ENCODE data around the gene COL24A1. TPM values are rescaled to one million over a fixed set of nuclear protein-coding genes. Genes with fewer than 3 reads are reported as not detected.

COL24A1 gene
- total RNA-seq, 5 donors from 2014 or later (not counting 1 experiment from before 2014, with no cell fraction given): 0.06 to 0.40 (median 0.25) TPM

- Mint-ChIP-seq H3K4me3 (no peak overlapping the region), H3K9me3 (peaks cover 0 to 15% (median 0%) of the 10 kb centered on the region in 3 donors), H3K36me3 (no peaks in the 10 kb centered on the region), H3K27ac (no peak overlapping the region), H3K27me3 (no peaks in the 10 kb centered on the region), H3K4me1 (no peaks in the 10 kb centered on the region)
- Histone ChIP-seq H3K4me3 (ENCODE audit: control insufficient read depth in 1 of 2, extremely low read depth in 1 of 2, low read length in 1 of 2) (no peak overlapping the region), H3K4me1 (ENCODE audit: control insufficient read depth in 1 of 2, extremely low read depth in 1 of 2, insufficient read depth in 2 of 2, low read length in 2 of 2) (no peaks in the 10 kb centered on the region), H3K27me3 (replicated peaks in 1 of 2; ENCODE audit: control insufficient read depth in 2 of 2, extremely low read depth in 1 of 2, insufficient read depth in 2 of 2, low read length in 1 of 2) (peaks cover 0 to 2% of the 10 kb centered on the region in 2 experiments), H3K36me3 (ENCODE audit: control insufficient read depth in 2 of 2, extremely low read depth in 1 of 2, insufficient read depth in 1 of 2, low read length in 1 of 2) (no peaks in the 10 kb centered on the region), H3K27ac (ENCODE audit: low read length) (no peak overlapping the region), H3K9me3 (no peaks in the 10 kb centered on the region)
- ATAC-seq (replicated peaks in 1 of 4): no peak
- no peak for DNase-seq
- WGBS (ENCODE audit: insufficient coverage): 82% methylated on average over 1 of the region's 2 CpGs
- ChIA-PET CTCF (no interaction called here), POLR2A (no interaction called here)
These were observed 86.8 kb downstream of the COL24A1 start for GRCh38 chr1:86069757-86070145.

- POLR2A ChIA-PET: no interaction called here
- ATAC-seq (replicated peaks in 1 of 4): no peak
- Mint-ChIP-seq H3K27me3 (no peaks in the 10 kb centered on the region), H3K4me1 (no peaks in the 10 kb centered on the region), H3K36me3 (no peaks in the 10 kb centered on the region), H3K27ac (no peak overlapping the region), H3K4me3 (no peak overlapping the region), H3K9me3 (peaks cover 0 to 13% (median 0%) of the 10 kb centered on the region in 3 donors)
- CTCF ChIA-PET: no interaction called here
- no peak overlapping the region for H3K4me3 ChIP-seq (ENCODE audit: control insufficient read depth in 1 of 2, extremely low read depth in 1 of 2, low read length in 1 of 2)
- H3K9me3 ChIP-seq: no peaks in the 10 kb centered on the region
- H3K27ac ChIP-seq (ENCODE audit: low read length): no peak overlapping the region
- no peaks in the 10 kb centered on the region for H3K4me1 ChIP-seq (ENCODE audit: control insufficient read depth in 1 of 2, extremely low read depth in 1 of 2, insufficient read depth in 2 of 2, low read length in 2 of 2)
- peaks cover 0 to 2% of the 10 kb centered on the region in 2 experiments for H3K27me3 ChIP-seq (replicated peaks in 1 of 2; ENCODE audit: control insufficient read depth in 2 of 2, extremely low read depth in 1 of 2, insufficient read depth in 2 of 2, low read length in 1 of 2)
- no peaks in the 10 kb centered on the region for H3K36me3 ChIP-seq (ENCODE audit: control insufficient read depth in 2 of 2, extremely low read depth in 1 of 2, insufficient read depth in 1 of 2, low read length in 1 of 2)
- no peak for DNase-seq
- 74% methylated on average over 2 of the region's 3 CpGs for WGBS (ENCODE audit: insufficient coverage)
These were observed 87.5 kb downstream of the COL24A1 start for GRCh38 chr1:86068841-86069756.

- peaks cover 0 to 12% (median 0%) of the 10 kb centered on the region in 3 donors for H3K9me3 Mint-ChIP-seq
- H3K36me3 Mint-ChIP-seq: no peaks in the 10 kb centered on the region
- H3K4me3 Mint-ChIP-seq: no peak overlapping the region
- Histone ChIP-seq H3K27me3 (replicated peaks in 1 of 2; ENCODE audit: control insufficient read depth in 2 of 2, extremely low read depth in 1 of 2, insufficient read depth in 2 of 2, low read length in 1 of 2) (peaks cover 0 to 2% of the 10 kb centered on the region in 2 experiments), H3K27ac (ENCODE audit: low read length) (no peak overlapping the region), H3K4me3 (ENCODE audit: control insufficient read depth in 1 of 2, extremely low read depth in 1 of 2, low read length in 1 of 2) (no peak overlapping the region), H3K4me1 (ENCODE audit: control insufficient read depth in 1 of 2, extremely low read depth in 1 of 2, insufficient read depth in 2 of 2, low read length in 2 of 2) (no peaks in the 10 kb centered on the region), H3K9me3 (no peaks in the 10 kb centered on the region), H3K36me3 (ENCODE audit: control insufficient read depth in 2 of 2, extremely low read depth in 1 of 2, insufficient read depth in 1 of 2, low read length in 1 of 2) (no peaks in the 10 kb centered on the region)
- H3K27me3 Mint-ChIP-seq: no peaks in the 10 kb centered on the region
- no peaks in the 10 kb centered on the region for H3K4me1 Mint-ChIP-seq
- ChIA-PET CTCF (no interaction called here), POLR2A (no interaction called here)
- DNase-seq: no peak
- no peak for ATAC-seq (replicated peaks in 1 of 4)
- 75% methylated on average over 3 of the region's 3 CpGs for WGBS (ENCODE audit: insufficient coverage)
- H3K27ac Mint-ChIP-seq: no peak overlapping the region
These were observed 88.3 kb downstream of the COL24A1 start for GRCh38 chr1:86068271-86068721.

- Histone ChIP-seq H3K27me3 (replicated peaks in 1 of 2; ENCODE audit: control insufficient read depth in 2 of 2, extremely low read depth in 1 of 2, insufficient read depth in 2 of 2, low read length in 1 of 2) (peaks cover 0 to 2% of the 10 kb centered on the region in 2 experiments), H3K27ac (ENCODE audit: low read length) (no peak overlapping the region), H3K9me3 (no peaks in the 10 kb centered on the region), H3K4me3 (ENCODE audit: control insufficient read depth in 1 of 2, extremely low read depth in 1 of 2, low read length in 1 of 2) (no peak overlapping the region), H3K36me3 (ENCODE audit: control insufficient read depth in 2 of 2, extremely low read depth in 1 of 2, insufficient read depth in 1 of 2, low read length in 1 of 2) (no peaks in the 10 kb centered on the region), H3K4me1 (ENCODE audit: control insufficient read depth in 1 of 2, extremely low read depth in 1 of 2, insufficient read depth in 2 of 2, low read length in 2 of 2) (no peaks in the 10 kb centered on the region)
- no peak for ATAC-seq (replicated peaks in 1 of 4)
- Mint-ChIP-seq H3K9me3 (peaks cover 0 to 5% (median 0%) of the 10 kb centered on the region in 3 donors), H3K4me1 (no peaks in the 10 kb centered on the region), H3K4me3 (no peak overlapping the region), H3K27me3 (peaks cover 0 to under 1% of the 10 kb centered on the region in 2 donors), H3K36me3 (no peaks in the 10 kb centered on the region), H3K27ac (no peak overlapping the region)
- DNase-seq: no peak
- CTCF ChIA-PET: no interaction called here
- POLR2A ChIA-PET: no interaction called here
These were observed 88.9 kb downstream of the COL24A1 start for GRCh38 chr1:86067626-86068025.

GRCh38 chr1:86064899-86065298, 91.7 kb downstream of the COL24A1 start:
- Histone ChIP-seq H3K27ac (ENCODE audit: low read length) (no peak overlapping the region), H3K4me1 (ENCODE audit: control insufficient read depth in 1 of 2, extremely low read depth in 1 of 2, insufficient read depth in 2 of 2, low read length in 2 of 2) (no peaks in the 10 kb centered on the region), H3K27me3 (replicated peaks in 1 of 2; ENCODE audit: control insufficient read depth in 2 of 2, extremely low read depth in 1 of 2, insufficient read depth in 2 of 2, low read length in 1 of 2) (peaks cover 0 to 2% of the 10 kb centered on the region in 2 experiments), H3K9me3 (no peaks in the 10 kb centered on the region), H3K4me3 (ENCODE audit: control insufficient read depth in 1 of 2, extremely low read depth in 1 of 2, low read length in 1 of 2) (no peak overlapping the region), H3K36me3 (ENCODE audit: control insufficient read depth in 2 of 2, extremely low read depth in 1 of 2, insufficient read depth in 1 of 2, low read length in 1 of 2) (no peaks in the 10 kb centered on the region)
- no peaks in the 10 kb centered on the region for H3K9me3 Mint-ChIP-seq
- ATAC-seq (replicated peaks in 1 of 4) (no peak), DNase-seq (no peak)
- ChIA-PET CTCF (interaction anchor here in 1 of 2 donors (0.5 kb wide), 1 partner anchor 339 kb away, joined by 10 read pairs; no protein-coding TSS in a partner anchor), POLR2A (interaction anchor here in 1 of 2 donors (0.6 kb wide), 1 partner anchor 474 kb away, joined by 4 read pairs; no protein-coding TSS in a partner anchor)
- WGBS (ENCODE audit: insufficient coverage): no CpG with 5 or more reads among the region's 1 CpG
- H3K27ac Mint-ChIP-seq: no peak overlapping the region
- no peak overlapping the region for H3K4me3 Mint-ChIP-seq
- peaks cover 0 to 3% of the 10 kb centered on the region in 2 donors for H3K27me3 Mint-ChIP-seq
- no peaks in the 10 kb centered on the region for H3K36me3 Mint-ChIP-seq
- no peaks in the 10 kb centered on the region for H3K4me1 Mint-ChIP-seq

GRCh38 chr1:86063721-86064120, 92.9 kb downstream of the COL24A1 start:
- Mint-ChIP-seq H3K4me1 (no peaks in the 10 kb centered on the region), H3K27me3 (peaks cover 0 to 3% of the 10 kb centered on the region in 2 donors), H3K9me3 (no peaks in the 10 kb centered on the region), H3K36me3 (no peaks in the 10 kb centered on the region), H3K27ac (no peak overlapping the region), H3K4me3 (no peak overlapping the region)
- POLR2A ChIA-PET: no interaction called here
- no peak for DNase-seq
- ATAC-seq (replicated peaks in 1 of 4): no peak
- H3K4me1 ChIP-seq (ENCODE audit: control insufficient read depth in 1 of 2, extremely low read depth in 1 of 2, insufficient read depth in 2 of 2, low read length in 2 of 2): no peaks in the 10 kb centered on the region
- WGBS (ENCODE audit: insufficient coverage): no CpG with 5 or more reads among the region's 1 CpG
- H3K9me3 ChIP-seq: no peaks in the 10 kb centered on the region
- H3K27me3 ChIP-seq (replicated peaks in 1 of 2; ENCODE audit: control insufficient read depth in 2 of 2, extremely low read depth in 1 of 2, insufficient read depth in 2 of 2, low read length in 1 of 2): peaks cover 0 to 2% of the 10 kb centered on the region in 2 experiments
- H3K27ac ChIP-seq (ENCODE audit: low read length): no peak overlapping the region
- CTCF ChIA-PET: no interaction called here
- H3K4me3 ChIP-seq (ENCODE audit: control insufficient read depth in 1 of 2, extremely low read depth in 1 of 2, low read length in 1 of 2): no peak overlapping the region
- H3K36me3 ChIP-seq (ENCODE audit: control insufficient read depth in 2 of 2, extremely low read depth in 1 of 2, insufficient read depth in 1 of 2, low read length in 1 of 2): no peaks in the 10 kb centered on the region

Data from T-cell (primary cell).